Activated T-cell treated with anti-CD3 and anti-CD28 coated beads, Interleukin-2, amount 50 U/mL, for 4 hours (primary cell): Measurements from ENCODE around the gene MTMR3. TPM values are rescaled to one million over a fixed set of nuclear protein-coding genes. Genes with fewer than 3 reads are reported as not detected.

Experiments
- ATAC-seq, 2 donors: fragments of 200-7000 bp; cut with Tn5 transposase; one replicate each; pipeline ENCODE4 v1.10.0; 2021
- DNase-seq: peaks from one replicate; pipeline ENCODE4 v3.0.0-alpha.2; 2020
- H3K27me3 Mint-ChIP-seq: one replicate; pipeline ENCODE4 v1.8.0; 2021; ENCODE audit warnings: low read depth, mixed read lengths
- H3K36me3 Mint-ChIP-seq: one replicate; pipeline ENCODE4 v1.8.0; 2022; ENCODE audit warnings: mixed read lengths; ENCODE audit not compliant: insufficient read depth
- H3K4me1 Mint-ChIP-seq: one replicate; pipeline ENCODE4 v1.8.0; 2021; ENCODE audit warnings: low read depth, mixed read lengths
- H3K4me3 Mint-ChIP-seq: one replicate; pipeline ENCODE4 v1.8.0; 2021; ENCODE audit warnings: mild to moderate bottlenecking, moderate library complexity, mixed read lengths
- H3K9me3 Mint-ChIP-seq: one replicate; pipeline ENCODE4 v1.8.0; 2021; ENCODE audit warnings: mixed read lengths
- total RNA-seq, 3 donors: library from RNA; stranded (reverse); gene quantifications; one replicate each; pipeline ENCODE4 v1.2.1, GENCODE V29; 2021

MTMR3 gene
- total RNA-seq, 3 donors from 2014 or later: 15.2 to 19.8 (median 15.8) TPM

GRCh38 chr22:29983296-29983917, 100.4 kb downstream of the MTMR3 start:
- Mint-ChIP-seq H3K27me3 (no peaks in the 10 kb centered on the region), H3K4me1 (no peaks in the 10 kb centered on the region), H3K9me3 (no peaks in the 10 kb centered on the region), H3K36me3 (peaks cover 21% of the 10 kb centered on the region), H3K4me3 (no peak overlapping the region)
- DNase-seq (no peak), ATAC-seq (no peak)

DNA sequence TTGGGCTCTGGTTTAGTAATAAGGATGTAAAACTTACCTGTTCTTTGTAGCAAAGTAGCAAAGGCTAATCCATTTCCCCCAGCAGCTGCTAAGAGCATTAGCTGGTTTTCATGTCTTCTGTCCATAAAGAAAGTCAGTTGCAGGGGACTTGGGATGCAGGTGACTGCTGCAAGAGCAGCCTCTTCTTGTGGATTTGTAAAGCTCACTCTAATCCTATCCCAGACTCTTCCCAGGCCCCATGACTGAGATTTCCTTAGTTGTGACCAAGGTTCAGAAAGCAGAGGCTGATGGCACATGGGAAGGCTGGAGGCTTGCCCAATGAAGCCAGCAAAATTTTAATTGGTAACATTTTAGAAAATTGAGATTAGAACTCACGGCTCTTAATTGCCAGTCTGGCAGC, 102.9 kb downstream of the MTMR3 start:
- Mint-ChIP-seq H3K27me3 (no peaks in the 10 kb centered on the region), H3K4me3 (no peak overlapping the region), H3K36me3 (peaks cover 15% of the 10 kb centered on the region), H3K9me3 (no peaks in the 10 kb centered on the region), H3K4me1 (no peaks in the 10 kb centered on the region)
- ATAC-seq (no peak), DNase-seq (no peak)

DNA sequence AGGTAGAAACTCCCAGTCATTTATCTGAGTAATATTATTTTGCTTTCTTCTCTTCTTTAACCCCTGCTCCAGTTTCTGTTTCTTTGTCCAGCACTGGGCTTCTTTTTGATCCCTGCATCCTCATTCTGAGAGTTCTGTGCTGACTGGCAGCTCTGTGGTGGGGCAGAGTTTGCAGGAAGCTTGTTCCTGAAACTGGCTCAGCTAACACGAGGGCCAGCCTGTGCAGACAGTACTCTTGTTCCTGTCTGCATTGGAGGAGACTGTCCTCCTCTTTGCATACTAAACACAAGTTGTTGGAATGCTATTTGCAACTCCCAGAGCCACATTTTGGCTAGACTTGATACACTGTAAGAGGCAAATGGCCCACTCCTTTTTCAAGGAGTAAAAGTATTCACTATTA, 104.2 kb downstream of the MTMR3 start:
- H3K27me3 Mint-ChIP-seq: no peaks in the 10 kb centered on the region
- H3K9me3 Mint-ChIP-seq: no peaks in the 10 kb centered on the region
- ATAC-seq (no peak), DNase-seq (no peak)
- H3K4me1 Mint-ChIP-seq: no peaks in the 10 kb centered on the region
- H3K36me3 Mint-ChIP-seq: peaks cover 21% of the 10 kb centered on the region
- H3K4me3 Mint-ChIP-seq: no peak overlapping the region

DNA sequence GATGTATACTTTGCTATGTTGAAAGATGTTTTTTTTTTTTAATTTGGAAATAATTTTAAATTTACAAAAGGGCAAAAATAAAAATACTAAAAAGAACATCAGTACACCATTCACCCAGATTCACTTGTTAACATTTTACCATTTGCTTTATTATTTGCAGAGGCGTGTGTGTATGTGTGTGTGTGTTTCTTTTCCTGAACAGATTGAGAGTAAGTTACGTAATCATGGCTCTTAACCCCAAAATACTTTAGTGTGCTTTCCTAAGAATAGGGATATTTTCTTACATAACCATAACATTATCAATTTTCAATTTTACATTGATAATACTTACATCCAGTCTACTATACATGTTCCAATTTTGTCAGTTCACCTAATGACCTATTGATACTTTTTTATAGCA, 105.7 kb downstream of the MTMR3 start:
- Mint-ChIP-seq H3K27me3 (no peaks in the 10 kb centered on the region), H3K9me3 (no peaks in the 10 kb centered on the region), H3K4me1 (peaks cover 3% of the 10 kb centered on the region), H3K36me3 (peaks cover 31% of the 10 kb centered on the region), H3K4me3 (no peak overlapping the region)
- ATAC-seq (no peak), DNase-seq (no peak)

GRCh38 chr22:29989446-29989845, 106.5 kb downstream of the MTMR3 start:
- H3K9me3 Mint-ChIP-seq: no peaks in the 10 kb centered on the region
- no peak overlapping the region for H3K4me3 Mint-ChIP-seq
- H3K36me3 Mint-ChIP-seq: peaks cover 31% of the 10 kb centered on the region
- no peaks in the 10 kb centered on the region for H3K27me3 Mint-ChIP-seq
- ATAC-seq (no peak), DNase-seq (no peak)
- peaks cover 10% of the 10 kb centered on the region for H3K4me1 Mint-ChIP-seq

DNA sequence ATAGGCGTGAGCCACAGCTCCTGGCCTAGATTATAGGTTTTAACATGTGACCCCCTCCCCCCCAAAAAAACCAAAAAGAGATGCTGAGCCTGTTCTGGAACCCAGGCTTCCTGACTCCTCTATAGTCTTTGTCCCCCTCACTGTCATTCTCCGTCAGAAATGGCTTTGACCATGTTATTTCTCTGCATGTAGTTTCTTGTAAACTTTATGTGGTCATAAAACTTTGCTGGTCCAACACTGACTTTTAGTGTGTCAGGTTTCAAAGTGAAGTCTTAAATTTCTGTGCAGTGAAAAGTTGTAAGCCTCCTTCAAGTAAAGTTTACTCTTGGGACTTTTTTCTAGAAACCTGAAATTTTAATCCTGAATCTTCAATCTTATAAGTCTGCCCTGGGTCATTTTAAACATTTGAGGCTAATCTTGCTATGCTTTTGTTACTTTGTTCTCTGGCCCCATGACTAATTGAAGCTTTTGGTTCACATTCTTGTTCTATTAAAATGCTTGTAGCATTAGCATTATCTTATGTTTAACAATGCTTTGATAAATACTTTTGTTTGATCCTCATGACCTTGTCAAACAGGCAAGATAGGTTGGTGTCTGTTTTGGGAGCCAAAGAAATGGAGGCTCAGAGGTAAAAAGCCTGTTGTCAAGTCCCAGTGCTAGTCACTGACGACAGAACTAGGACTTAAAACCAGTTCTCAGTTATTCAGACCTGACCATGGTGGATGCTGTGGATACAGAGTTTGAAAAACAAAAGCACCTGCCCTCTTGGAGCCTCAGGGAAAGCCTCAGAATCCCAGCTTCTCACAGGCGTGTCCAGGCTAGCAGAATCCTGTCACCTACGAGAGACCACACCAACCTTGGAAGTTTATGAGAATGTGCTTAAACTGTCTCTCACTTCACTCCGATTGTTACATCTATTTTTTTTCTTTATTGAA, 109.6 kb downstream of the MTMR3 start:
- ATAC-seq (no peak), DNase-seq (no peak)
- no peaks in the 10 kb centered on the region for H3K27me3 Mint-ChIP-seq
- peaks cover 17% of the 10 kb centered on the region for H3K4me1 Mint-ChIP-seq
- no peaks in the 10 kb centered on the region for H3K9me3 Mint-ChIP-seq
- peaks cover 20% of the 10 kb centered on the region for H3K36me3 Mint-ChIP-seq
- H3K4me3 Mint-ChIP-seq: no peak overlapping the region

GRCh38 chr22:29994027-29994715, 111.2 kb downstream of the MTMR3 start:
- ATAC-seq (peak; percentile 93 to 98), DNase-seq (no peak)
- Mint-ChIP-seq H3K36me3 (peaks cover 22% of the 10 kb centered on the region), H3K4me1 (peaks cover 17% of the 10 kb centered on the region), H3K4me3 (no peak overlapping the region), H3K27me3 (no peaks in the 10 kb centered on the region), H3K9me3 (no peaks in the 10 kb centered on the region)

GRCh38 chr22:29994943-29995342, 112.0 kb downstream of the MTMR3 start:
- DNase-seq: no peak
- H3K36me3 Mint-ChIP-seq: peaks cover 22% of the 10 kb centered on the region
- ATAC-seq: no peak
- H3K9me3 Mint-ChIP-seq: no peaks in the 10 kb centered on the region
- peaks cover 17% of the 10 kb centered on the region for H3K4me1 Mint-ChIP-seq
- no peaks in the 10 kb centered on the region for H3K27me3 Mint-ChIP-seq
- H3K4me3 Mint-ChIP-seq: no peak overlapping the region

GRCh38 chr22:29997107-29997506, 114.1 kb downstream of the MTMR3 start:
- Mint-ChIP-seq H3K27me3 (no peaks in the 10 kb centered on the region), H3K4me1 (peaks cover 21% of the 10 kb centered on the region), H3K9me3 (no peaks in the 10 kb centered on the region), H3K36me3 (peaks cover 21% of the 10 kb centered on the region), H3K4me3 (no peak overlapping the region)
- ATAC-seq: no peak
- no peak for DNase-seq

- no peaks in the 10 kb centered on the region for H3K9me3 Mint-ChIP-seq
- no peak overlapping the region for H3K4me3 Mint-ChIP-seq
- no peak for DNase-seq
- peaks cover 21% of the 10 kb centered on the region for H3K4me1 Mint-ChIP-seq
- no peak for ATAC-seq
- H3K27me3 Mint-ChIP-seq: no peaks in the 10 kb centered on the region
- peaks cover 20% of the 10 kb centered on the region for H3K36me3 Mint-ChIP-seq
Measured at GRCh38 chr22:29997516-29997915, 114.5 kb downstream of the MTMR3 start.

- ATAC-seq: no peak
- Mint-ChIP-seq H3K36me3 (peaks cover 14% of the 10 kb centered on the region), H3K4me3 (no peak overlapping the region), H3K9me3 (no peaks in the 10 kb centered on the region), H3K27me3 (no peaks in the 10 kb centered on the region), H3K4me1 (peaks cover 17% of the 10 kb centered on the region)
- DNase-seq: no peak
Measured at GRCh38 chr22:29998627-29999384, 115.8 kb downstream of the MTMR3 start.

- ATAC-seq (peak in 1 of 2 donors; percentile 40), DNase-seq (no peak)
- Mint-ChIP-seq H3K9me3 (no peaks in the 10 kb centered on the region), H3K4me1 (peaks cover 8% of the 10 kb centered on the region), H3K27me3 (no peaks in the 10 kb centered on the region), H3K4me3 (no peak overlapping the region), H3K36me3 (peaks cover 15% of the 10 kb centered on the region)
Measured at GRCh38 chr22:30000566-30000965, 117.6 kb downstream of the MTMR3 start.

DNA sequence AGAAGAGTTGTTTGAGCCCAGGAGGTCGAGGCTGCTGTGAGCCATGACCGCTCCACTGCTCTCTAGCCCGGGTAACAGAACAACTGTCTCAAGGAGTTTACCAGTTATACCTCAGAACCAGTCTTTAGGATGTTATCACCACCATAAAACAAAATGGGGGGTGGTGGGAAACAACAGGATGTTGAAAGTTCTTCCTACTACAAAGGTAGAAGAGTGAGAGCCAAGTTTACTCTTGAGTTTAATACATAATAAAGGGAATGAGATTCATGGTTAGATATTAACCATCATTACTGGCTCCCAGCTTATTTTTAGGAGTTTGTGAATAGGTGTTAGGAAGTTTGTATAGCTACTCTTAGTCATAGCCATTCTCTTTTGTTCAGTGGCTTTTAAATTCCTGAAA, 118.5 kb downstream of the MTMR3 start:
- ATAC-seq: no peak
- Mint-ChIP-seq H3K27me3 (no peaks in the 10 kb centered on the region), H3K9me3 (no peaks in the 10 kb centered on the region), H3K4me3 (no peak overlapping the region), H3K4me1 (peaks cover 8% of the 10 kb centered on the region), H3K36me3 (peaks cover 15% of the 10 kb centered on the region)
- DNase-seq: no peak

DNA sequence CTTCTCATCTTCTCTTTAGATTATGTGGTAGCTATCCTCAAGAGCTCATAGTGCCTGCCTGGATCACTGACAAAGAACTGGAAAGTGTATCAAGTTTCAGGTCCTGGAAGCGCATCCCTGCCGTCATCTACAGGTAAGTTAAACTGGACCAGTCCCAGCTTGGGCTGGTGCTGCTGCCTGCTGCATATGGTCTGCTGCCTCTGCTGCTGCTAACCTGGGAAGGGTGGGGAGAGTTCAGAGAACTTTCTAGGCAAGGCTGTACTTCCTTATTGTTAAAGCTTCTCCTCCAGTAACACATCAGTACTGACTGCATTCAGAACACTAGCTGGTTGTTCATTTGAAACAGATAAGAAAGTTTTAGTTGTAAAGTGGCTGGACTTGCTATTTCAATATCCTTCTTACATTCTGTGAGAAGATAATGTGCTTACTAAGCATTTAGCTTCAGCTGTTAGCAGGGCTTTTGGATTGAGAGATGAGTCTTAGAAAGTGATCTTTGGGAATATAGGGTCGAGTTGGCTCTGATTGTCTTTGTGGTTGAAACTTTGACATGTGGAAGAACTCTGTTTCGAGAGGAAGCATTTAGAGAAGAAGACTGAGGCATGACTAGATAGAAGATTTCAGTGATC, 120.0 kb downstream of the MTMR3 start:
- peaks cover 17% of the 10 kb centered on the region for H3K36me3 Mint-ChIP-seq
- H3K27me3 Mint-ChIP-seq: no peaks in the 10 kb centered on the region
- DNase-seq: no peak
- no peak for ATAC-seq
- no peak overlapping the region for H3K4me3 Mint-ChIP-seq
- H3K9me3 Mint-ChIP-seq: no peaks in the 10 kb centered on the region
- H3K4me1 Mint-ChIP-seq: peaks cover 8% of the 10 kb centered on the region
